ENCODE results near the gene C10orf67.
"Not testable (repeated sequence)": the region's sequence is repeated elsewhere in the genome, so short reads cannot be mapped to it uniquely, and the experiment has no call there.

The C10orf67 gene

GRCh38 chr10:23344241-23344841 lies at the start of gene C10orf67:
Gene C10orf67 (minus strand): TSS chr10:23344797. CDS start chr10:23344774, 23 bp downstream.
- DNase-seq: no peak

GRCh38 chr10:23391821-23392220 lies 47.2 kb upstream of the C10orf67 start:
- DNase-seq: no peak

- no peak for DNase-seq
Observed at GRCh38 chr10:23390809-23391208, 46.2 kb upstream of the C10orf67 start.

GRCh38 chr10:23390408-23390807 lies 45.8 kb upstream of the C10orf67 start:
- DNase-seq: not testable (repeated sequence)

GRCh38 chr10:23387516-23387915 lies 42.9 kb upstream of the C10orf67 start:
- DNase-seq: not testable (repeated sequence)

- DNase-seq: no peak
Observed at GRCh38 chr10:23386052-23386451, 41.5 kb upstream of the C10orf67 start.

GRCh38 chr10:23384364-23384763 lies 39.8 kb upstream of the C10orf67 start:
- no peak for DNase-seq

- no peak for DNase-seq
Observed at GRCh38 chr10:23383637-23384036, 39.0 kb upstream of the C10orf67 start.

- no peak for DNase-seq
Observed at GRCh38 chr10:23381298-23382040, 36.9 kb upstream of the C10orf67 start.

GRCh38 chr10:23379686-23380085 lies 35.1 kb upstream of the C10orf67 start:
- DNase-seq: no peak

- DNase-seq: peak; percentile 5
Observed at GRCh38 chr10:23376229-23376655, 31.6 kb upstream of the C10orf67 start.

- DNase-seq: no peak
Observed at GRCh38 chr10:23375366-23375765, 30.8 kb upstream of the C10orf67 start.

GRCh38 chr10:23373156-23373555 lies 28.6 kb upstream of the C10orf67 start:
- no peak for DNase-seq

GRCh38 chr10:23371073-23371472 lies 26.5 kb upstream of the C10orf67 start:
- DNase-seq: no peak

- no peak for DNase-seq
Observed at GRCh38 chr10:23370106-23370505, 25.5 kb upstream of the C10orf67 start.

- peak; percentile 26 for DNase-seq
Observed at GRCh38 chr10:23368816-23369640, 24.4 kb upstream of the C10orf67 start.

- DNase-seq: no peak
Observed at GRCh38 chr10:23367896-23368595, 23.4 kb upstream of the C10orf67 start.

- DNase-seq: peak; percentile 38
Observed at GRCh38 chr10:23365417-23366030, 20.9 kb upstream of the C10orf67 start.

GRCh38 chr10:23364378-23364777 lies 19.8 kb upstream of the C10orf67 start:
- no peak for DNase-seq

GRCh38 chr10:23363793-23364135 lies 19.2 kb upstream of the C10orf67 start:
- DNase-seq: no peak

GRCh38 chr10:23362879-23363792 lies 18.5 kb upstream of the C10orf67 start:
- peak; percentile 66 for DNase-seq

Data from CD4-positive, alpha-beta T cell treated with Interleukin-4 for 4 hours (primary cell).